CD14-positive monocyte (primary cell): Measurements from ENCODE around the gene XYLB. TPM values are rescaled to one million over a fixed set of nuclear protein-coding genes. Genes with fewer than 3 reads are reported as not detected.

Experiments used
- DNase-seq, 3 donors: peaks; one replicate each; pipeline ENCODE4 v3.0.0-alpha.2; 2011 to 2022
- H2AFZ ChIP-seq: 2 replicates; pipeline ENCODE4 v1.6.0; 2012; ENCODE audit warnings: mild to moderate bottlenecking, low read depth, low read length, inconsistent platforms; ENCODE audit not compliant: insufficient read depth, poor library complexity, severe bottlenecking
- H3K27ac ChIP-seq, 2 donors: 1 replicate in 1 of 2; 2 replicates in 1 of 2; pipeline ENCODE4 v1.5.1; 2012 to 2013; ENCODE audit warnings: low read length in 2 of 2, control low read depth in 1 of 2, inconsistent platforms in 1 of 2, low read depth in 1 of 2, mild to moderate bottlenecking in 1 of 2
- H3K27me3 ChIP-seq, 2 donors: one replicate each; pipeline versions ENCODE4 v1.6.0 to v1.6.1; 2011 to 2013; ENCODE audit warnings: low read length in 2 of 2; ENCODE audit not compliant: control insufficient read depth in 2 of 2, insufficient read depth in 2 of 2
- H3K36me3 ChIP-seq, 2 donors: replicated peaks in 1 of 2; 1 replicate in 1 of 2; 2 replicates in 1 of 2; pipeline versions ENCODE4 v1.5.1 to v1.6.1; 2012 to 2013; ENCODE audit warnings: low read length in 2 of 2, control low read depth in 1 of 2, inconsistent platforms in 1 of 2, mild to moderate bottlenecking in 1 of 2; ENCODE audit not compliant: insufficient read depth in 2 of 2, control insufficient read depth in 1 of 2
- H3K4me1 ChIP-seq, 2 donors: 1 replicate in 1 of 2; 2 replicates in 1 of 2; pipeline versions ENCODE4 v1.5.1 to v1.6.1; 2012 to 2013; ENCODE audit warnings: low read length in 2 of 2, control low read depth in 1 of 2, inconsistent platforms in 1 of 2, mild to moderate bottlenecking in 1 of 2, moderate library complexity in 1 of 2; ENCODE audit not compliant: insufficient read depth in 2 of 2, control insufficient read depth in 1 of 2
- H3K4me2 ChIP-seq: replicated peaks from 2 replicates; pipeline ENCODE3; 2012; ENCODE audit warnings: low read length, moderate library complexity, mild to moderate bottlenecking; ENCODE audit not compliant: poor library complexity, severe bottlenecking; ENCODE audit errors: extremely low read depth
- H3K4me3 ChIP-seq, 3 experiments: fragments of 200-600 bp in 1 of 3; sonication (generic) in 1 of 3; replicated peaks in 1 of 3; 1 replicate in 2 of 3; 2 replicates in 1 of 3; pipeline ENCODE4 v1.5.1; 2011 to 2013; ENCODE audit warnings: low read length in 3 of 3, mild to moderate bottlenecking in 3 of 3, control low read depth in 2 of 3, low read depth in 2 of 3, inconsistent platforms in 1 of 3, moderate library complexity in 1 of 3
- H3K79me2 ChIP-seq: 2 replicates; pipeline ENCODE4 v1.6.0; 2012; ENCODE audit warnings: mild to moderate bottlenecking, control low read depth, inconsistent platforms, low read length, moderate library complexity; ENCODE audit not compliant: insufficient read depth
- H3K9ac ChIP-seq: 2 replicates; pipeline ENCODE4 v1.6.0; 2017; ENCODE audit warnings: low read length, mild to moderate bottlenecking; ENCODE audit not compliant: insufficient read depth, poor library complexity, severe bottlenecking
- H3K9me3 ChIP-seq, 2 donors: replicated peaks in 1 of 2; 1 replicate in 1 of 2; 2 replicates in 1 of 2; pipeline versions ENCODE4 v1.5.1 to v1.6.1; 2012 to 2013; ENCODE audit warnings: low read length in 2 of 2, control low read depth in 1 of 2; ENCODE audit not compliant: control insufficient read depth in 1 of 2, insufficient read depth in 1 of 2
- H4K20me1 ChIP-seq: 2 replicates; pipeline ENCODE4 v1.6.0; 2012; ENCODE audit warnings: mild to moderate bottlenecking, low read length, control low read depth, moderate library complexity; ENCODE audit not compliant: insufficient read depth
- H3K27ac Mint-ChIP-seq, 7 donors: one replicate each; pipeline ENCODE4 v1.8.0; 2020; ENCODE audit warnings: mild to moderate bottlenecking in 7 of 7, mixed read lengths in 7 of 7, moderate library complexity in 6 of 7, inconsistent platforms in 2 of 7
- H3K27me3 Mint-ChIP-seq, 3 donors: one replicate each; pipeline ENCODE4 v1.8.0; 2021 to 2022; ENCODE audit warnings: low read depth in 3 of 3, mild to moderate bottlenecking in 3 of 3, mixed read lengths in 3 of 3, moderate library complexity in 3 of 3, inconsistent platforms in 1 of 3
- H3K36me3 Mint-ChIP-seq, 2 donors: one replicate each; pipeline ENCODE4 v1.8.0; 2020; ENCODE audit warnings: mixed read lengths in 2 of 2, inconsistent platforms in 1 of 2, mild to moderate bottlenecking in 1 of 2
- H3K4me1 Mint-ChIP-seq: one replicate; pipeline ENCODE4 v1.8.0; 2020; ENCODE audit warnings: mild to moderate bottlenecking, mixed read lengths
- H3K4me3 Mint-ChIP-seq, 2 donors: one replicate each; pipeline ENCODE4 v1.8.0; 2020; ENCODE audit warnings: mild to moderate bottlenecking in 2 of 2, mixed read lengths in 2 of 2, moderate library complexity in 1 of 2
- H3K9me3 Mint-ChIP-seq, 7 donors: one replicate each; pipeline ENCODE4 v1.8.0; 2020 to 2022; ENCODE audit warnings: mixed read lengths in 7 of 7, mild to moderate bottlenecking in 6 of 7, moderate library complexity in 6 of 7, inconsistent platforms in 2 of 7
- WGBS: methylation state at CpG from one replicate; pipeline ENCODE4 v1.1.5; 2013; ENCODE audit warnings: missing lambda C conversion rate; ENCODE audit not compliant: insufficient coverage; 5-methylcytosine and 5-hydroxymethylcytosine counted together
- intact Hi-C, 2 donors: fragments of 100-400 bp; cut with micrococcal nuclease; formaldehyde crosslinking; loops; one replicate each; pipeline versions ENCODE4 v1.15.0 to v1.15.1; 2023
- polyA plus RNA-seq, 3 donors: library from polyadenylated mRNA; depleted of rRNA in 1 of 3; unstranded in 2 of 3; stranded (reverse) in 1 of 3; fragments of 300-500 nt in 2 of 3; fragments of >200 nt in 1 of 3; fragmentation: Illumina TruSeq in 2 of 3; gene quantifications; 1 replicate in 2 of 3; 2 replicates in 1 of 3; pipeline ENCODE4 v1.2.3, GENCODE V29; 2012 to 2021
- TF ChIP-seq, protein P1 (sequence below): fragments of 200-600 bp; IDR thresholded peaks from one replicate; pipeline ENCODE4 v1.8.0; 2022; ENCODE audit warnings: antibody characterized with exemption, mild to moderate bottlenecking

XYLB gene
- polyA plus RNA-seq, 3 donors, result 0.60 to 1.00 (median 0.74) TPM

DNA sequence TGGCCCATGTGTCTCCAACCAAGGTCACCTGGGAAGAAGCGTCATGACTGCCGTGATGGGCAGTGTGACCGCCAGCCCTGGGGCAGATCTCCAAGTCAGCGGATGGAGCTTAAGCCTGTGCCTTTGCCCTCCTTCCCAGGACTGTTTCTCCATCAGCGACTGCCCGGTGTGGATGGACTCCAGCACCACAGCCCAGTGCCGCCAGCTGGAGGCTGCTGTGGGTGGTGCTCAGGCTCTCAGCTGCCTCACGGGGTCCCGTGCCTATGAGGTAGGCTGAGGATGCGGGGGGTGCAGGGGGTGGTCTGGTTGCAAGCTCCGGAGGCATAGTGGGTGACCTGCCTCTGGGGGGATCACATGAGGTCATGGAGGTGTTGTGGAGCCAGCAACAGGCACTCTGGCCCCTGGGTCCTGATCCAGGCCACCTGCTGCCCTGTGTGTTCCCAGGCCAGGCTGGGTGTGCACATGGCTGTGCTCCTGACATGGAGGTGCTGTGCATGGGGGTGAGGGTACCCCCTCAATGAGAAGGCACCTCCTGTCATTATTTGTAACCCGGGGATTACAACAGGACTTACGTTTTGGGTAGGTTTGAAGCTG lies 19.0 kb downstream of the XYLB start:
- peaks cover 2 to 13% of the 10 kb centered on the region in 2 donors for H3K36me3 ChIP-seq

DNA sequence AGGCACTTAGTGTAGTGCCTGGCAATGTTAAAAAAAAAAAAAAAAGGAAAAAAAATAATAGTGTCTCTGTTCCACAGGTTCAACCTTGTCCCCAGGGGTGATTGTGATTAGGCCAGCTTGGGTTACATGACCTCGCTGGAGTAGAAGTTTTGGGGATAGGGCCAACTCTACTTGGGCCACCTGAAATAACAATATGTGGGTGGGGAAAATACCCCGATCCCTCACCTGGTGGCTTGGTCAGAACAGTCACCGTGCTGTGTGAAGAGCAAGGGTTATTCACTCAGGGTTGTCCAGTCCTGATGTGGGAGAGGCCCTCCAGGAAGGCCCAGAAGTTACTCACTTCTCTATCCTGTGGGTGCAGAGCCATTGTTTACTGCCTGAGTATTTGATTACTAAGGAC lies 19.5 kb downstream of the XYLB start:
- Histone ChIP-seq H2AFZ (no peak overlapping the region), H3K27ac (no peak overlapping the region), H3K4me3 (no peak overlapping the region), H3K27me3 (no peaks in the 10 kb centered on the region), H3K4me2 (no peak overlapping the region), H3K9ac (no peak overlapping the region), H3K9me3 (no peaks in the 10 kb centered on the region), H3K4me1 (no peaks in the 10 kb centered on the region), H4K20me1 (no peaks in the 10 kb centered on the region), H3K79me2 (no peaks in the 10 kb centered on the region), H3K36me3 (peaks cover 1 to 16% of the 10 kb centered on the region in 2 donors)
- intact Hi-C loops, result no loop called here
- H3K4me3 Mint-ChIP-seq, result no peak overlapping the region
- TF ChIP-seq, protein P1, sequence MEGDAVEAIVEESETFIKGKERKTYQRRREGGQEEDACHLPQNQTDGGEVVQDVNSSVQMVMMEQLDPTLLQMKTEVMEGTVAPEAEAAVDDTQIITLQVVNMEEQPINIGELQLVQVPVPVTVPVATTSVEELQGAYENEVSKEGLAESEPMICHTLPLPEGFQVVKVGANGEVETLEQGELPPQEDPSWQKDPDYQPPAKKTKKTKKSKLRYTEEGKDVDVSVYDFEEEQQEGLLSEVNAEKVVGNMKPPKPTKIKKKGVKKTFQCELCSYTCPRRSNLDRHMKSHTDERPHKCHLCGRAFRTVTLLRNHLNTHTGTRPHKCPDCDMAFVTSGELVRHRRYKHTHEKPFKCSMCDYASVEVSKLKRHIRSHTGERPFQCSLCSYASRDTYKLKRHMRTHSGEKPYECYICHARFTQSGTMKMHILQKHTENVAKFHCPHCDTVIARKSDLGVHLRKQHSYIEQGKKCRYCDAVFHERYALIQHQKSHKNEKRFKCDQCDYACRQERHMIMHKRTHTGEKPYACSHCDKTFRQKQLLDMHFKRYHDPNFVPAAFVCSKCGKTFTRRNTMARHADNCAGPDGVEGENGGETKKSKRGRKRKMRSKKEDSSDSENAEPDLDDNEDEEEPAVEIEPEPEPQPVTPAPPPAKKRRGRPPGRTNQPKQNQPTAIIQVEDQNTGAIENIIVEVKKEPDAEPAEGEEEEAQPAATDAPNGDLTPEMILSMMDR, result no peak
- 100% methylated on average over 1 of the region's 3 CpGs for WGBS
- H3K36me3 Mint-ChIP-seq, result peaks cover 37 to 49% of the 10 kb centered on the region in 2 donors
- H3K9me3 Mint-ChIP-seq, result peaks cover 0 to 3% (median 2%) of the 10 kb centered on the region in 7 donors
- no peak overlapping the region for H3K27ac Mint-ChIP-seq
- DNase-seq, result no peak
- no peaks in the 10 kb centered on the region for H3K4me1 Mint-ChIP-seq
- H3K27me3 Mint-ChIP-seq, result no peaks in the 10 kb centered on the region

More for the DNA sequence above, 19.0 kb downstream of the XYLB start:
- Histone ChIP-seq H2AFZ (no peak overlapping the region), H3K4me1 (no peaks in the 10 kb centered on the region), H3K27me3 (no peaks in the 10 kb centered on the region), H4K20me1 (no peaks in the 10 kb centered on the region), H3K4me2 (no peak overlapping the region), H3K27ac (no peak overlapping the region), H3K9ac (no peak overlapping the region), H3K9me3 (no peaks in the 10 kb centered on the region), H3K4me3 (no peak overlapping the region), H3K79me2 (no peaks in the 10 kb centered on the region)
- H3K27me3 Mint-ChIP-seq, result no peaks in the 10 kb centered on the region
- no peak overlapping the region for H3K4me3 Mint-ChIP-seq
- no peak for DNase-seq
- peaks cover 36 to 46% of the 10 kb centered on the region in 2 donors for H3K36me3 Mint-ChIP-seq
- intact Hi-C loops, result no loop called here
- H3K4me1 Mint-ChIP-seq, result no peaks in the 10 kb centered on the region
- peak overlapping the region in 1 of 7 donors; percentile 43 for H3K27ac Mint-ChIP-seq
- 100% methylated on average over 11 of the region's 13 CpGs for WGBS
- TF ChIP-seq, protein P1, result no peak
- peaks cover 0 to 3% (median 0%) of the 10 kb centered on the region in 7 donors for H3K9me3 Mint-ChIP-seq
